ENCODE data around the gene PKP1.

- TF ChIP-seq CTCF (IDR thresholded peaks at IDR 0.05) (no peak), POLR2A (IDR thresholded peaks at IDR 0.05) (no peak)
These were observed 81.9 kb downstream of the PKP1 start for GRCh38 chr1:201365251-201365650.
